Measurements from ENCODE around the gene KIF4A.

- no peak for TF ChIP-seq CTCF (IDR thresholded peaks at IDR 0.05)
- TF ChIP-seq POLR2AphosphoS5 (IDR thresholded peaks at IDR 0.05) = no peak
These were observed 3.7 kb downstream of the KIF4A start for GRCh38 chrX:70293621-70294020.

Data from prostate gland (tissue), 2 donors.